Measurements from ENCODE around the gene RECQL5. TPM values are rescaled to one million over a fixed set of nuclear protein-coding genes. Genes with fewer than 3 reads are reported as not detected.
"Not testable (repeated sequence)": the region's sequence is repeated elsewhere in the genome, so short reads cannot be mapped to it uniquely, and the experiment has no call there.

Gene RECQL5
- total RNA-seq, 1 donor from 2014 or later: 14.3 TPM

DNA sequence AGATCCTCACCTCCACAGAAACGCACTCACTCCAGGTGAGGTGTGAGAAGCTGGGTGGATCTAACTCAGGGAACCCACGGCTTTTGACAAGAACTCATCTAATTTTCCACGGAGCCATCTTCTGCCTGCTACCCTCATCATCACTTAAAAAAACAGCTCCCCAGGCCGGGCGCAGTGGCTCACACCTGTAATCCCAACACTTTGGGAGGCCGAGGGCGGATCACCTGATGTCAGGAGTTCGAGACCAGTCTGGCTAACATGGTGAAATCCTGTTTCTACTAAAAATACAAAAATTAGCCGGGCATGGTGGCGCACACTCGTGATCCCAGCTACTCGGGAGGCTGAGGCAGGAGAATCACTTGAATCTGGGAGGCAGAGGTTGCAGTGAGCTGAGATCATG lies 28.9 kb downstream of the RECQL5 start:
- DNase-seq; intact Hi-C loops (cut with micrococcal nuclease); ATAC-seq: not testable (repeated sequence)

DNA sequence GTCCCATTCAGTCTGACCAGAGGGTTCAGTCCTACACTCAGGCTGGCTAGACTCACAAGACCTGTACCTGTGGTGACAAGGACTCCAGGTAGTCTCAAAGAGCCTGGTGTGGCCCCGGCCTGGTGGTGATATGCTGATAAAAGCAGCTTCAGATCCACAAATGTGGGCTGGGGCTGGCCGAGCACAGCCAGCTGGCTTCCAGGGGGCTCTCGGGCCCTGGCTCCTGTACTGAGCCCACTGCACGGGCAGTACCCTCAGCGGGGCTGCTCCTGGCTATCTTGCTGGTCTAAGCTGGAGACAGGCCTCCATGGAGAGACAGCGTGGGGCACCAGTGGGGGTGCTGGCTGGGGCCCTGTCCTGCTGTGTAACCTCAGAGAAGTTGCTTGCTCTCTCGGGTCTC lies 29.4 kb downstream of the RECQL5 start:
- ATAC-seq (no peak), DNase-seq (no peak)
- intact Hi-C loops (cut with micrococcal nuclease): no loop called here

DNA sequence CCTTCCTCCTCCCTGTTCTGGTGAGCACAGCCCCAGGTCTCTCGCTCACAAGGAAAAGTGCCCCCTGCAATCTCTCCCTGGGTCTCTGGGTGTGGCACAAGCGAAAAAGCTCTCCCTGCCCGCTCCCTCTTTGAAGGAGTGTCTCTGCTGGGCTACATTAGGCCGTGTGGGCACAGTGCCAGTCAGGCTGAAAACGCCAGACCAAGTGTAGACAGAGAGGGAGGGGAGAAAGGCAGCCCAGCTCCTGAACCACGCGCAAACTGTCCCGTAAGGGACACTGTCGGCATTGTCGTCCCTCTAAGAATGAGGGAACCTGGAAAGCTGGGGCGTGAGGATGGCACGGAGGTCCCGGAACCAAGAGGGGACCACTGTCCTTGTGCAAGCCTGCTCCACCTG lies 29.8 kb downstream of the RECQL5 start:
- peak; percentile 32 for ATAC-seq
- intact Hi-C loops (cut with micrococcal nuclease): no loop called here
- DNase-seq: peak; percentile 88

DNA sequence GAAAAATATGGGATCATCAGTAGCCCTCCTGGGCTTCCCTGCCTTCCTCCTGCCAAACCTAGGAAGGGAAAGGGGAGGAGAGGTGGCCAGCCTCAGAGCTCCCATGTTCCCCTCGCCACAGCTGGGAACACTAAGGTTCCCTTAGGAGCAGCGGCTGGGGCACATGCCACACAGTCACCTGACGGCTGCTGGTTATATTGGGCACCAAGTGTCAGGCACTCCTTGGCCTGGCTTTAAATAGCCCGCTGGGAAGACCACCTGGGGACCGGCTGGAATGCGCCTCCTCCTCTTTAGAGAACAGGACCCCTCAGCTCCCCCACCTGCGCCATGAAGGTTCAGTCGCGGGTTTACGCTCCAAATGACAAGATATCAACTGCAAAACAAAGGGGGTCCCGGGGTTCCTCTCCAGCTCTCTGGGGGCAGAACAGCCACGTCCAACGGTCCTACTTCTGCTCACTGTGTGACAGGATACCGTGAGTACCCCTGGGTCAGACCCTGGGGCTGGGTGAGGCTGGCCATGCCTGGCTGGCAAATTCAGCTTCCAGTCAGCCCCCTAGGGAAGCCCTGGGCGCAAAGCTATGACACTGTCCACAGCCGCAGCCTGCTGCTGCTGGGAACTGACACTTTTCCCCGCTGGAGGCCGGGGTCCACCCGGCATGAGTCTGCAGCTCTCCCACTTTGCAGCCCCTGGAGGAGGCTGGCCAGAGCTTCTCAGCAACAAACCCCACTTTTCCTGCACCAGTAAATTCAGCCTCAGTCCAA lies 30.4 kb downstream of the RECQL5 start:
- intact Hi-C loops (cut with micrococcal nuclease): no loop called here
- ATAC-seq (peak; percentile 63), DNase-seq (peak; percentile 78)

DNA sequence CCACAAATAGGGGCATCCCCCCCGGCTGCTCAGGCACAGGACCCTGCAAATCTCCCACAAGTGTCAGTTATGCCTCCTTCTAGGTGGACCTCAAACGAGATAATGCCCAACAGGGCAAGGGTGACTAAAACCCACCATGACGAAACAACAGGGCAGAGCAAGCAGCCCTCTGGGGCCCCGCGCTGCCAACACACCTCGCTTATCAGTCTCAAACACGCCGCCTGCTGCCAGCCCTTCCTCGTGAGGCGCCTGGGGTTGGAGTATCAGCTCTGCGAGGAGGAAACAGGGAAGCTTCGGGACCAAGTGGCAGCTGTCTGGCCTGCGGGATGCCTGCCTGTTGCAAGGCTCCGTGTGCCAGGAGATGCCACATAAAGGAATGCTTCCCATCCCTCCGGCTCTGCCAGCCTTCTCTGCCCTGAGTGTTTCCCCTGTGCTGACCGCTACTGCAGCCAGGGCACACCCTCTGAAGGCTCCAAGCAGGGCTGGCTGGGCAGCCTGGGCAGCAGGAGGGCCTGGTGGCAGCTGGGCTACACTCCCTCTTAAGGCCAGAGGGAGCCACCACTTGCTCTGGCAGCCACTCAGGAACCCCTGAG lies 31.2 kb downstream of the RECQL5 start:
- ATAC-seq: peak; percentile 47
- DNase-seq: peak; percentile 82
- intact Hi-C loops (cut with micrococcal nuclease): no loop called here

DNA sequence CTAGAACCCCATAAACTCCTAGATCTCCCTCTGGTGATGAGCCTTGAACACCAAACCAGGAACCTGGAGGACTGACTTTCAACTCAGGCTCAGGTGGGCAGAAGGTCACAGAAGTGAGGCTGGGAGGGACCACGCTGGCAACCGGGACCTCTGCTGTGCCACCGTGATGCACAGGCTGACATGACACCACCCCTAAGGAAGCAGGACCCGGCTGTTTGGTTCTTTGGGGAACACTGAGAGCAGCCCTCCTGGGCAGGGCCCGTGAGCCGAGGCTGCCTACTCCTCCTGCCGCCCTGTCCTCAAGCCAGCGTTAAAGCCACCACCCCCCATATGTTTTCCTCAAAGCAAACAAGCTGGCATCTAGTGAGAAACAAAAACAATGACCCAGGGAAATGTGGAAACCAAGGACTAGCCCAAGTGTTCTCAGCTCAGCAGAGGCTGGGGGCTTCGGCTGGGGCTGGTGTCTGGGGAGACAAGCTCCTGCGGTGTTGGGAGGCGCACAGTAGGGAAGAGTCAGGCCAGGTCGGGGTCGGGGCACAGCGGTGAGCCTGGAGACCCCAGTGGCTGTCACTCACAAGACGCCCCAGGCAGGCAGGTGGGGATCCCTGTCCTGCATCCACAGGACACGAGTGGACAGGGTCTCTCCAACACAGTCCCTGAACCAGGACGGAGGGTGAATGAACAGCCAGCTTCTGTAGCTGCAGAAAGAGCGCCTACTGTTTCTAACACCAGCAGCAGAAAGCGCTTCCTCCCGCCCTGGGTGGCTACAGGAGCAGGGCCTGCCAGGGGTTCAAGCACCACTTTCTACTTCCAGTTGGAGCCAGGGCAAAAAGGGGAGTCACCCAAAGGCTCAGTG lies 32.0 kb downstream of the RECQL5 start:
- DNase-seq (peak; percentile 43), ATAC-seq (peak; percentile 3)

DNA sequence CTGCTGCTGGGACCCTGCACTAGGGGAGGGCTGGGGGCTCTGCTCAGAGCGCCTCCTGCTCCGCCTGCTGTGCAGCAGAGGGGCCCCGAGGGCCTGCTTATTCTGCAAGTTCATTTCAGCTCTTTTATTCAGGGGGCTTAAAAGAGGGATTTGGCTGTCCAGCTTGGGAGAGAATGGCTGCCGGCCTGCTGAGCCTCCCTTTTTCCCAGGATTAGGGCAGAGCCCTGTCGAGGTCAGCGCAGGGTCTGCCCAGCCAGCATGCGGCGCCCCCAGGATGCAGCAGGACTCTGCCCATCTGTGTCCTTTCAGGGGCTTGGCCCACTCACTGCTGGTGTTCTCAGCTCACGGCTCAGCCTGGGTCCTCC lies 32.6 kb downstream of the RECQL5 start:
- ATAC-seq (no peak), DNase-seq (no peak)
- intact Hi-C loops (cut with micrococcal nuclease): loop anchor here (5.0 kb wide), 1 partner anchor 113 kb away; no protein-coding TSS in a partner anchor

More for the DNA sequence above, 32.0 kb downstream of the RECQL5 start:
- intact Hi-C loops (cut with micrococcal nuclease): loop anchor here (5.0 kb wide), 1 partner anchor 112 kb away; no protein-coding TSS in a partner anchor

DNA sequence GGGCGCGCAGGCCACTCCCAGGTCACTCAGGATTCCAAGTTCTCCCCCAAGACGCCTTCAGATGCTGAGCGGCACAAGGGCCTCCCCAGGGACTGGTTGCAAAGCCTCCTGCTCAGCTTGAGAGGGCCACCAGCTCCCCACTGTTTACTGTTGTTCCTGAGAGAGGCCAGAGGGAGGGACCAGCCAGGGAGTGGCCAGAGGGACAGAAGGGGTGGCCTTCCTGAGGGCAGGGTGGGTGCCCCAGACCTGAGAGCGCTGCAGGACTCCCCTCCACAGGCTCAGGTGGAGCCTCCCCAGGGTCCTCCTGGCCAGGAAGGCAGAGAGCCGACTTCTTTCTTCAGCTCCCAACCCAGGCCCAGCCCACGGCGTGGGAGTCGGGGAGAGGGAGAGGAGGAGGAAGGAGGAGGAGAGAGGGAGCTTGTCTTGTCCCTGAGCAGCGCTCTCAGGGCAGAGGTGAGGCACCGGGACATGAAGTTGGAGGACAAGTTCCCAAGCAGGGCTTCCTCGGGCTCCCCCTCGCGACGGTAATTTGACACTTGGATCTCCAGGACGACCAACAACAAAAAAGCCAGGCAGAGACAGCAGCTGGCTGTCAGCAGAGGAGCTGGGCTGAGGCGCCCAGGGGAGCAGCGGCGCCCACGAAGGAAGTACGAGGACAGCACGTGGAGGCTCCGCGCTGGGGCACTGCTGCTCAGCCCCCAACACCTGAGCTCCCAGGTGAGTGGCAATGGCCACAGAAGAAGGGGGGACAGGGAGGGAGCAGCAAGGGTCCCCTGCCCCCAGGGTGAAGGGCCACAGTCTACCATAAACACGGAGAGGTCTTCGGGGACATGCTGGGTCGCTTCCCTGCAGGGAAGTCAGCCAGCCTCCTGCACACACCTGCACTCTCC lies 33.2 kb downstream of the RECQL5 start:
- ATAC-seq (peak; percentile 65), DNase-seq (peak; percentile 93)
- intact Hi-C loops (cut with micrococcal nuclease): loop anchor here (5.0 kb wide), 1 partner anchor 114 kb away; no protein-coding TSS in a partner anchor

DNA sequence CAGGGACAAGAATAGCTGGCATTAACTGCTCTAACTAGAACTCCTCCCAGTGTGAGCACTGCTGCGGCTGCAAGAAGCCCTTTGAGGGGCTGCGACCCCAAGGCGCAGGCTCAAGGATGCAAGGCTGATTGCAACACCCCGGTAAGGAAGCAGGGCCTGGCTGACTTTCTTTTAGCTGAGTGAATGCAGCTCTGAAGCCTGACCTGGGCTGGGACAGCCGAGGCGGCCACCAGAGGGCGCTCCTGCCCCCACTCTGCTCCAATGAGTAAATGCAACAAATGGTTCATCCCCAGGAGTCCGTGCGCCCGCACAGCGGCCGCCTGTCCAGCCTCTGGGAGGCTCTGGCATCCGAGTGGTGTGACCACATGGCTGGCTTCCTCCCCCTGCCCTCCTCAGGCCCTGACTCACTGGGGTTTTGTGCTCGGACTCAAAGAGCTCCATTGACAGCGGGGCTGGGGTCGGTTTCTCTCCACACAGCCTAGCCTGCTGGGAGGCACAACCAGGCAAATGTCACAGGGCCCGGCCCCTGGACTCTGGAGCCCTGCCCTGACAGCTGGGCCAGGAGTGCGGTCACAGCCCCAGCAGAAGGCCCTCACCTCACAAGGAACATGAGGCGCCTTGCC lies 34.0 kb downstream of the RECQL5 start, which contains the start of gene SMIM5:
Gene SMIM5 (plus strand): TSS at position 572 of the 623 bp plus-strand sequence. CDS start 6,768 bp downstream, outside the sequence.
- DNase-seq (peak; percentile 93), ATAC-seq (peak; percentile 65)
- intact Hi-C loops (cut with micrococcal nuclease): loop anchor here (5.0 kb wide), 1 partner anchor 114 kb away; no protein-coding TSS in a partner anchor

DNA sequence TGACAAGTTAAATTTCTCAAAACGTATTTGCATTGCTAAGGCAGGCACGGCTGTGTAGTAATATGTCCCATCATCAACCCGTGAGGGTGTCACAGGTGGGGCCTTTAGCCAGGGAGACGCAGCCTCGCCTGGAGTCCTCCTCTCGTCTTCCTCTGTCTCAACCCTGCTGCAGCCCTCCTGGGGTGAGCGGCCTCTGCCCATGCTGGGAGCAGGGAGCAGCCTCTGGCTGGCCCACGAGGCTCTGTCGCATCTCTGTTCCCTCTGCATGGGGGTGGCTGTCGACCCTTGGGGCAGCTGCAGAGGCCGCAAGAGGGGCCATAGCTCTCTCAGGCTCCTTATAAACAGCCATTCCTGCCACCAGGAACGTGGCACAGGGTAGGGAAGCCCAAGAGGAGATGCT lies 34.5 kb downstream of the RECQL5 start:
- intact Hi-C loops (cut with micrococcal nuclease): loop anchor here (5.0 kb wide), 1 partner anchor 115 kb away; no protein-coding TSS in a partner anchor
- ATAC-seq (no peak), DNase-seq (peak; percentile 34)

DNA sequence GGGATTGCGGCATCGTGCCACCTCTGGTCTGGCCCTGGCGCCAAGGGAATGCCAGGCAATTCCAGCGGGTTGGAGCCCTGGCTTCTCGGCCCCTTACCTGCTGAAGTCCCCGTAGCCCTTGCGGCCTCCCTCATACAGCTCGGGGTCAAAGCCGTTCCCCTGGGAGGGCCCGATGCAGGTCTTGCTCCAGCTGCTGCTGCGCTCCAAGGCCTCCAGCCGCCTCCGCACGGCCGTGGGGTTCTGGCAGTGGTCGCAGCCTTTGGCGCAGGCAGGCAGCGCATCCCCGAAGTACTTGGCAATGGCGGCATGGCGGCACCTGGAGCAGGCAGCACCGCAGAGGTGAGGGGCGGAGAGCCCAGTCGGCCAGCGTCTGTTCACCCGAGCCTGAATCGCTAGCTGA lies 35.6 kb downstream of the RECQL5 start:
- intact Hi-C loops (cut with micrococcal nuclease): loop anchor here (5.0 kb wide), 1 partner anchor 116 kb away; no protein-coding TSS in a partner anchor
- peak; percentile 31 for DNase-seq
- ATAC-seq: no peak

DNA sequence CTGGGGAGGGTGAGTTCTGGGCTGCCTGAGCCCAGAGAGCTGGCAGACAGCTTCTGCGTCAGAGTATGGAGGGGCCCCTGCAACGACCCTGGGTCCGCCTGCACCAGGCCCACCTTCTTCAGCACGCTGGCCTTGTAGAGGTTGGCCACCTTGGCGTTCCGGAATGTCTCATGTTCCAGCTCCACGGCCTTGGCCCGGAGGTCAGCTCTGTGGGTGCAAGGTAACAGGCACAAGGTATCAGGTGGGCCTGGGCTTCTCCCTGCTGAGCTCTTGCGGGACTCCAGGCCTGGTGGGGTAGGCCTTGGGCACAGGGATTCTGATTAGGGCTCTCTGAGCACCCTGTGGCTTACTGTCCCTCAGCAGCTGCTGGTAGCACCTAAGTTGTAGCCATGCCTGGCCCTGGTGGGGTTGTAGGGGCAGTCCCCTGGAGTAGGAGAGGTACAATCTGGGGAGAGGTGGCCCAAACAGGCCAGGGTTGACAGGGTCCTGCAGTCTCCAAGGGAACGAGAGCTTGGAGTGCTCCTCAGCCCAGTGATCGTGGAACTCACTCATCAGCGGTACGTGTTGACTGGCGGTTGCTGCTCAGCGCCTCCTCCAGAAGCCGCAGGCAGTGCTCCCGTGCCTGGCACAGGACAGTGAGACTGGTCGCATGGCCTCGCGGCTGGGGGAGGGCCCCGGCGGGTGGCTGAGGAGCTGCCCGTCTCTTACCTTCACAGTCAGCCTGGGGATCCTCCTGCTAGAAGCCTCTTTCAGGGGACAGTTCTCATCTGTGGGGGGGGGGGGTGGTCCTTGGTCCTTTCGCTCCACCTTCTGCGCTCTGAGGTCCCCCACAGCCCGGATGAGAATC lies 36.7 kb downstream of the RECQL5 start:
- no peak for DNase-seq
- ATAC-seq: no peak
- intact Hi-C loops (cut with micrococcal nuclease): loop anchor here (5.0 kb wide), 1 partner anchor 117 kb away; no protein-coding TSS in a partner anchor

DNA sequence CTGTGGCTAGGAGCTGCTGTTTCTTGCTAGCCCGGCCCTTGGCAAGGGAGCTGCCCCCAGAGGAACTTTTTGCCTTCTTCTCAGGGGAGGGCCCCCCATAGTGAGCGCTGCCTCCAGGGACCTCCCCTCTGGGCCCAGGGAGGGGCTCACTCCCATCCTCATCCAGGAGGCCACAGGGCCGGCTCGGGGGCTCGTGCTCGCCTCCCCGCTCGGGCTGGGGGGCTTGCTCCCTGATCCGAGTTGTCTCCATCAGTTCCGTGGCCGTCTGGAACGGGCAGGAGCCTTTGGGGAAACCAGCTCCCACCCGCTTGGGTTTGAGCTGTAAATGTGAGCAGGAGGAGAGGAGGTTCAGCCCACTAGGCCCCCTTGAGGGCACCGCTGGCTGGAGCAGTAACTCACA lies 37.8 kb downstream of the RECQL5 start:
- no peak for ATAC-seq
- DNase-seq: no peak
- intact Hi-C loops (cut with micrococcal nuclease): no loop called here

DNA sequence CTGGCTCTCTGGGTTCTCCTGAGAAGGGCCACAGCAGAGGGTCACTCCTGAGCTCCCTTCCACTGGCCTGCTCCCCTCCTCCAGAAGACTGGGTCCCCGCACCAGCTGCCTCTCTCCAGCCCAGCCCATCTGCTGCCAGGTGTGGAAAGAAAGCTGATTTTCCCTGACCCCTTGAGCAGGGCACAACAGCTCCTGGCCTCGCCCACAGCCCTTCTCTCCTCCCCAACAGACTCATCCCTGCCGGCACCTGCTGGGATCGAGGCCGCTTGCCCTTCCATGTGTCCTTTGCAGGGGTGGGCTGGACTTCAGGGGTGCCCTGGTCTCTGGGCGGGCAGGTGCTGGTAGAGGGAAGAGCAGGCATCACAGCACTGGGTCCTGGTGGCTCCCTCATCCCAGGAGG lies 38.5 kb downstream of the RECQL5 start:
- DNase-seq: no peak
- intact Hi-C loops (cut with micrococcal nuclease): no loop called here

DNA sequence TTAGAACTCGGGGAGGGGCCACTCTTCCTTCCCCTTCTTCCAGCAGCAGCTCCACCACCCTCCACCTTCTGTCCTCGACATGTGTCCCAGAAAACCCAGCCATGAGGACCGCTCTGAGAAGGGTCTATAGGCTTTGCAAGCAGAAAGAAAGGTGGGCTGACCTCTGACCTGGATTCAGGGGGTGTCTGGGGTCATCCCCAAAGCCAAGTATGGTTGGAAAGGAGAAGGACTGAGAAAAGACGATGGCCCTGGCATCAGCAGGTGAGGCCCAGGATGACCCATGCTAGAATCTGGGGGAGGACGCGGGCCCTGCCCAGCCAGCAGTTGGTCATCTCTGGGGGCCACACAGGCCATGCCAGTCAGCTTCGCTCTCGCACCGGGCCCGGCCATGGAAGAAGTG lies 39.9 kb downstream of the RECQL5 start:
- ATAC-seq: no peak
- intact Hi-C loops (cut with micrococcal nuclease): no loop called here
- no peak for DNase-seq

More for the DNA sequence above, 38.5 kb downstream of the RECQL5 start:
- no peak for ATAC-seq

DNA sequence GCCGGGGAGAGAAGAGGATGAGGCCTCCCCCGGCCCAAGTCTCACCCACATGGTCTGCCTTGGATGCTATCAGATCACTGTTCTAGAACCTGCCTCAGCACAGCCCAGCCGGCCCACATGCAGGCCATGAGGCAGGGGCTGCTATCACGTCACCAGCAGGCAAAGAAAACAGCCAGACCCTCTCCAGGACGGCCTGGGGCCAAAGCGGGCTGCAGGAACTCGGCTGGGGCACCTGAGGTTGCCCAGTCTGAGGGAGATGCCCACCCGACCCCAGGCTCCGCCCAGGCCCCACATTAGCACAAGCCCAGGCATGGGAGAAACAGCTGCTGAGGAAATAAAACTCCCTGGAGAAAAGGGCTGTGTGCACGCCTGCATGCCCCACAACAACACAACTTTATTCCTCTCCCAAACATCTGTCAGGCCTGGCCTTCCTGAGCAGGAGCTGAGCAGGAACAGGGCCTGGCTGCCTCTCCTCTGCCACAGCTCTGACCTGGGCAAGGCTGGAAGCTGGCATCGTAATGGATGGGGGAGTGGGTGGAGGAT lies 40.4 kb downstream of the RECQL5 start:
- DNase-seq (no peak), ATAC-seq (no peak)
- intact Hi-C loops (cut with micrococcal nuclease): no loop called here
